B cell (primary cell): ENCODE measurements around the gene NDUFAF7. TPM values are rescaled to one million over a fixed set of nuclear protein-coding genes. Genes with fewer than 3 reads are reported as not detected.

Source experiments
- ATAC-seq: fragments of 200-7000 bp; cut with Tn5 transposase; one replicate; pipeline ENCODE4 v1.10.0; 2021; ENCODE audit warnings: low read depth, mild to moderate bottlenecking, moderate number of reproducible peaks, moderate library complexity
- CTCF ChIA-PET: fragments of 350-600 bp; sonication (Branson Sonifier 250); formaldehyde crosslinking; loops from one replicate; lab custom pipeline; 2021; ENCODE audit warnings: antibody characterized with exemption, inconsistent platforms; lab: Charles Lee
- POLR2A ChIA-PET: fragments of 350-600 bp; sonication (Branson Sonifier 250); formaldehyde crosslinking; loops from one replicate; lab custom pipeline; 2021; ENCODE audit warnings: antibody characterized with exemption; lab: Charles Lee
- DNase-seq: peaks from one replicate; pipeline ENCODE4 v3.0.0; 2013
- H2AFZ ChIP-seq: 2 replicates; pipeline ENCODE4 v1.6.1; 2012; ENCODE audit warnings: mild to moderate bottlenecking, low read depth, low read length; ENCODE audit not compliant: insufficient read depth, poor library complexity, severe bottlenecking
- H3K27ac ChIP-seq, 2 donors: 1 replicate in 1 of 2; 2 replicates in 1 of 2; pipeline ENCODE4 v1.5.1; 2012 to 2013; ENCODE audit warnings: low read length in 2 of 2, mild to moderate bottlenecking in 2 of 2, moderate library complexity in 1 of 2
- H3K27me3 ChIP-seq, 4 experiments: fragments of 200-600 bp in 1 of 4; sonication (generic) in 1 of 4; replicated peaks in 1 of 4; 1 replicate in 2 of 4; 2 replicates in 2 of 4; pipeline versions ENCODE4 v1.6.1 to v1.7.0; 2013 to 2016; ENCODE audit warnings: low read length in 3 of 4, mild to moderate bottlenecking in 2 of 4, mixed read lengths in 1 of 4, moderate library complexity in 1 of 4; ENCODE audit not compliant: insufficient read depth in 4 of 4, control insufficient read depth in 3 of 4; ENCODE audit errors: control extremely low read depth in 1 of 4
- H3K36me3 ChIP-seq, 2 experiments: replicated peaks in 1 of 2; 1 replicate in 1 of 2; 2 replicates in 1 of 2; pipeline versions ENCODE4 v1.6.1 to v1.7.1; 2013; ENCODE audit warnings: low read length in 1 of 2; ENCODE audit not compliant: insufficient read depth in 2 of 2, control insufficient read depth in 1 of 2; ENCODE audit errors: control extremely low read depth in 1 of 2, extremely low read depth in 1 of 2
- H3K4me1 ChIP-seq, 2 donors: fragments of 200-600 bp in 1 of 2; sonication (generic) in 1 of 2; 1 replicate in 1 of 2; 2 replicates in 1 of 2; pipeline versions ENCODE4 v1.5.1 to v1.6.1; 2013 to 2017; ENCODE audit warnings: low read length in 2 of 2; ENCODE audit not compliant: control insufficient read depth in 2 of 2, insufficient read depth in 2 of 2
- H3K4me2 ChIP-seq: replicated peaks from 2 replicates; pipeline ENCODE3; 2012; ENCODE audit warnings: mild to moderate bottlenecking, low read depth, low read length; ENCODE audit not compliant: poor library complexity, severe bottlenecking
- H3K4me3 ChIP-seq, 5 experiments: fragments of 200-600 bp in 1 of 5; sonication (generic) in 1 of 5; 1 replicate in 3 of 5; 2 replicates in 2 of 5; pipeline versions ENCODE4 v1.5.1 to v1.7.0; 2011 to 2016; ENCODE audit warnings: low read length in 4 of 5, mild to moderate bottlenecking in 4 of 5, low read depth in 2 of 5, control low read depth in 1 of 5, moderate library complexity in 1 of 5; ENCODE audit not compliant: insufficient read depth in 1 of 5; ENCODE audit errors: control extremely low read depth in 1 of 5, extremely low read depth in 1 of 5
- H3K79me2 ChIP-seq: fragments of 200-600 bp; sonication (generic); one replicate; pipeline ENCODE4 v1.6.0; 2016; ENCODE audit warnings: low read length; ENCODE audit not compliant: control insufficient read depth, insufficient read depth
- H3K9ac ChIP-seq: fragments of 200-600 bp; sonication (generic); 2 replicates; pipeline ENCODE4 v1.6.1; 2017; ENCODE audit warnings: mild to moderate bottlenecking, low read length, moderate library complexity
- H3K9me3 ChIP-seq, 3 donors: one replicate each; pipeline versions ENCODE4 v1.6.1 to v1.7.1; 2013; ENCODE audit warnings: low read length in 2 of 3; ENCODE audit not compliant: control insufficient read depth in 2 of 3, insufficient read depth in 1 of 3; ENCODE audit errors: control extremely low read depth in 1 of 3
- H4K20me1 ChIP-seq: 2 replicates; pipeline ENCODE4 v1.6.0; 2012; ENCODE audit warnings: mild to moderate bottlenecking, low read length; ENCODE audit not compliant: insufficient read depth, control insufficient read depth, poor library complexity, severe bottlenecking
- H3K27ac Mint-ChIP-seq: one replicate; pipeline ENCODE4 v1.8.0; 2021; ENCODE audit warnings: mixed read lengths
- H3K27me3 Mint-ChIP-seq: one replicate; pipeline ENCODE4 v1.8.0; 2021; ENCODE audit warnings: mixed read lengths
- H3K4me1 Mint-ChIP-seq: one replicate; pipeline ENCODE4 v1.8.0; 2021; ENCODE audit warnings: mixed read lengths
- H3K4me3 Mint-ChIP-seq: one replicate; pipeline ENCODE4 v1.8.0; 2021; ENCODE audit warnings: mixed read lengths
- H3K9me3 Mint-ChIP-seq: one replicate; pipeline ENCODE4 v1.8.0; 2022; ENCODE audit warnings: mixed read lengths; ENCODE audit not compliant: insufficient read depth
- CTCF ChIP-seq: fragments of 200-600 bp; IDR thresholded peaks from one replicate; pipeline ENCODE4 v1.8.0; 2022; ENCODE audit warnings: antibody characterized with exemption, mild to moderate bottlenecking
- EZH2 ChIP-seq: IDR thresholded peaks from 2 replicates; pipeline ENCODE4 v1.6.1; 2012; ENCODE audit warnings: borderline replicate concordance, low read depth, mild to moderate bottlenecking, moderate library complexity, low read length; ENCODE audit not compliant: insufficient read depth, poor library complexity, severe bottlenecking
- WGBS: methylation state at CpG from one replicate; pipeline ENCODE4 v1.1.5; 2013; ENCODE audit warnings: missing lambda C conversion rate; ENCODE audit not compliant: insufficient coverage; 5-methylcytosine and 5-hydroxymethylcytosine counted together
- intact Hi-C: fragments of 100-400 bp; cut with micrococcal nuclease; formaldehyde crosslinking; loops from one replicate; pipeline ENCODE4 v1.10.0; 2022
- polyA plus RNA-seq: library from polyadenylated mRNA; depleted of rRNA; stranded (reverse); fragments of >200 nt; gene quantifications from 2 replicates; pipeline ENCODE4 v1.2.3, GENCODE V29; 2012
- total RNA-seq, 2 donors: library from RNA; stranded (reverse); fragments of 120-200 nt in 1 of 2; gene quantifications; 1 replicate in 1 of 2; 2 replicates in 1 of 2; pipeline versions ENCODE4 v1.2.3 to v1.2.4, GENCODE V29; 2013 to 2022

Gene NDUFAF7
- total and polyA plus RNA-seq, 2 donors (not counting 1 experiment from before 2014, with no cell fraction given), result 12.2 to 35.4 TPM

DNA sequence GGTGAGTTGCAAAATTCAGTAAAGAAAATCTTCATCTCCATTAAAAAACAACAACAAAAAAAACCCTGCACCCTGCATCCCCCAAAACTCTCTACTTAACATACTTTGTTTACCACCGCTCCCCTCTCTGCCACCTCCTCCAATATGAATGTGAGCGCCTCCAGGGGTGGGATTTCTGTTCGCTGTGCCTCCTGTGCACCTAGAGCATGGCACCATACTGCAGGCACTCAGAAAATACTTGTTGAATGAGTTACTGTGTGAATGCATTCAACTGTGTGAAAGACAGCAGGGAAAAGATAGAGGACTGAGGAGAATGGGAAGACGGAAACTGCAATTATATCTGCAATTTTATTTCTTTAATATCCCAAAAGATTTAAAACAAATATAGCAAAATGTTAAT, 4.6 kb upstream of the NDUFAF7 start:
- POLR2A ChIA-PET, result no interaction called here
- Histone ChIP-seq H3K4me3 (no peak overlapping the region), H3K36me3 (peaks cover 7 to 33% of the 10 kb centered on the region in 2 experiments), H3K4me1 (peaks cover 15 to 20% of the 10 kb centered on the region in 2 donors), H3K27me3 (no peaks in the 10 kb centered on the region), H4K20me1 (peaks cover 30% of the 10 kb centered on the region), H3K79me2 (peaks cover 78% of the 10 kb centered on the region), H3K9ac (no peak overlapping the region), H3K27ac (no peak overlapping the region), H2AFZ (no peak overlapping the region), H3K9me3 (no peaks in the 10 kb centered on the region), H3K4me2 (no peak overlapping the region)
- ATAC-seq (no peak), DNase-seq (no peak)
- 83% methylated on average over 1 of the region's 4 CpGs for WGBS
- Mint-ChIP-seq H3K9me3 (no peaks in the 10 kb centered on the region), H3K27ac (no peak overlapping the region), H3K27me3 (no peaks in the 10 kb centered on the region), H3K4me3 (no peak overlapping the region), H3K4me1 (peaks cover 32% of the 10 kb centered on the region)
- CTCF ChIA-PET, result no interaction called here
- TF ChIP-seq EZH2 (no peak), CTCF (no peak)
- intact Hi-C loops, result no loop called here

- CTCF ChIA-PET, result no interaction called here
- Histone ChIP-seq H4K20me1 (peaks cover 30% of the 10 kb centered on the region), H3K27me3 (no peaks in the 10 kb centered on the region), H3K4me1 (peaks cover 28 to 30% of the 10 kb centered on the region in 2 donors), H3K4me2 (no peak overlapping the region), H3K79me2 (peaks cover 90% of the 10 kb centered on the region), H2AFZ (no peak overlapping the region), H3K27ac (no peak overlapping the region), H3K9me3 (no peaks in the 10 kb centered on the region), H3K9ac (no peak overlapping the region), H3K36me3 (peaks cover 3 to 24% of the 10 kb centered on the region in 2 experiments), H3K4me3 (no peak overlapping the region)
- Mint-ChIP-seq H3K9me3 (no peaks in the 10 kb centered on the region), H3K4me3 (no peak overlapping the region), H3K27ac (no peak overlapping the region), H3K4me1 (peaks cover 30% of the 10 kb centered on the region), H3K27me3 (no peaks in the 10 kb centered on the region)
- ATAC-seq (no peak), DNase-seq (no peak)
- TF ChIP-seq EZH2 (no peak), CTCF (no peak)
- POLR2A ChIA-PET, result no interaction called here
- WGBS, result 100% methylated on average over 1 of the region's 3 CpGs
- intact Hi-C loops, result no loop called here
These were observed 2.7 kb upstream of the NDUFAF7 start for GRCh38 chr2:37228788-37229187.
